Smooth muscle cell (in vitro differentiated cells): ENCODE data around the gene NEK10. TPM values are rescaled to one million over a fixed set of nuclear protein-coding genes. Genes with fewer than 3 reads are reported as not detected.
"Not testable (repeated sequence)": the region's sequence is repeated elsewhere in the genome, so short reads cannot be mapped to it uniquely, and the experiment has no call there.

Experiments used
- DNase-seq: peaks from one replicate; lab custom pipeline; 2025; ENCODE audit not compliant: unreplicated experiment; lab: John Stamatoyannopoulos, UW
- H2AFZ ChIP-seq: fragments of 200-600 bp; sonication (generic); 2 replicates; pipeline ENCODE4 v1.6.0; 2016; ENCODE audit warnings: antibody characterized with exemption, low read depth, mild to moderate bottlenecking
- H3F3A ChIP-seq: fragments of 200-600 bp; sonication (generic); 2 replicates; pipeline ENCODE4 v1.6.0; 2017; ENCODE audit warnings: antibody characterized with exemption, low read depth
- H3K27ac ChIP-seq: fragments of 200-600 bp; sonication (generic); 2 replicates; pipeline ENCODE4 v1.5.1; 2016; ENCODE audit warnings: low read depth, mild to moderate bottlenecking
- H3K27me3 ChIP-seq: fragments of 200-600 bp; sonication (generic); 2 replicates; pipeline ENCODE4 v1.6.1; 2016; ENCODE audit warnings: low read depth, mild to moderate bottlenecking
- H3K36me3 ChIP-seq: fragments of 200-600 bp; sonication (generic); 2 replicates; pipeline ENCODE4 v1.5.1; 2016; ENCODE audit warnings: low read depth
- H3K4me1 ChIP-seq: fragments of 200-600 bp; sonication (generic); 2 replicates; pipeline ENCODE4 v1.5.1; 2016; ENCODE audit warnings: low read depth
- H3K4me2 ChIP-seq: fragments of 200-600 bp; sonication (generic); 2 replicates; pipeline ENCODE4 v1.6.0; 2016; ENCODE audit warnings: mild to moderate bottlenecking
- H3K4me3 ChIP-seq: fragments of 200-600 bp; sonication (generic); 2 replicates; pipeline ENCODE4 v1.5.1; 2016; ENCODE audit warnings: mild to moderate bottlenecking
- H3K79me2 ChIP-seq: fragments of 200-600 bp; sonication (generic); 2 replicates; pipeline ENCODE4 v1.6.0; 2016; ENCODE audit warnings: low read depth, mild to moderate bottlenecking
- H3K9ac ChIP-seq: fragments of 200-600 bp; sonication (generic); 2 replicates; pipeline ENCODE4 v1.6.0; 2016; ENCODE audit warnings: low read depth
- H3K9me3 ChIP-seq: fragments of 200-600 bp; sonication (generic); replicated peaks from 2 replicates; pipeline ENCODE4 v1.5.1; 2016; ENCODE audit warnings: low read depth
- H4K20me1 ChIP-seq: fragments of 200-600 bp; sonication (generic); 2 replicates; pipeline ENCODE4 v1.6.0; 2016; ENCODE audit warnings: low read depth
- CTCF ChIP-seq: fragments of 200-600 bp; sonication (generic); IDR thresholded peaks from 2 replicates; pipeline ENCODE4 v1.5.1; 2017; ENCODE audit warnings: borderline replicate concordance, mild to moderate bottlenecking, antibody characterized with exemption; ENCODE audit not compliant: insufficient read depth, poor library complexity, severe bottlenecking
- WGBS: methylation state at CpG from one replicate; pipeline ENCODE4 v1.1.7; 2016; ENCODE audit warnings: low lambda C conversion rate; 5-methylcytosine and 5-hydroxymethylcytosine counted together
- polyA plus RNA-seq: library from polyadenylated mRNA; unstranded; fragments of >200 nt; fragmentation: Nextera tagmentation; extraction: Ambion mirVana; gene quantifications from 2 replicates; pipeline ENCODE4 v1.2.1, GENCODE V29; 2016
- total RNA-seq: library from RNA; depleted of rRNA; stranded (reverse); fragments of >200 nt; gene quantifications from 2 replicates; pipeline ENCODE4 v1.2.3, GENCODE V29; 2014

Gene NEK10
- total and polyA plus RNA-seq, 2 experiments from 2014 or later, result 2.7 TPM; not detected in 1

DNA sequence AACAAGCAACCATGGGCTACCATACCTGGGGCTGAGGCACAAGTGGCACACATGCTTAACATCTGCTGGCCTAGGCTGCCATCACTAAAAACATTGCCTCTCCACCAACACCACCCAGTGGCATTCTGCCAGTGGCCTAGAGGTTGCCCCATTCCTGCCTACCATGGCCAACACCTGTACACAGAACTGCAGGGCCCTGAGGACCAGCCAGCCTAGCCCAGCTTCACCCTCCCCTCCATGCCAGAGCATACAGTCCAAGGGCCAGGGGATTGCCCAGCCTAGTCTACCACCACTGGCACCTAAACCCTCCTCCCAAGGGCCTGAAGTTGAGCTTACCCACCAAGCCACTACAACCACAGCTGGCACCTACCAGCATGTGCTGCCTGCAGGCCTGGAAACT lies 35.3 kb downstream of the NEK10 start:
- Histone ChIP-seq H3K79me2 (no peaks in the 10 kb centered on the region), H3K9me3 (no peaks in the 10 kb centered on the region), H3K27me3 (no peaks in the 10 kb centered on the region), H3K4me2 (no peak overlapping the region), H4K20me1 (no peaks in the 10 kb centered on the region), H3K27ac (no peak overlapping the region), H3K4me3 (no peak overlapping the region), H3K4me1 (no peaks in the 10 kb centered on the region), H3K9ac (no peak overlapping the region), H3F3A (no peaks in the 10 kb centered on the region), H3K36me3 (no peaks in the 10 kb centered on the region), H2AFZ (no peak overlapping the region)
- DNase-seq, result no peak
- TF ChIP-seq CTCF, result no peak

- H3K36me3 ChIP-seq, H3K4me2 ChIP-seq, H3K4me3 ChIP-seq, H3K27ac ChIP-seq, H3K4me1 ChIP-seq, H2AFZ ChIP-seq, H3K9ac ChIP-seq, H4K20me1 ChIP-seq, H3K79me2 ChIP-seq, H3K9me3 ChIP-seq, H3F3A ChIP-seq, H3K27me3 ChIP-seq, DNase-seq: not testable (repeated sequence)
- 89% methylated on average over 4 of the region's 4 CpGs for WGBS
Observed at GRCh38 chr3:27328982-27329762, 40.0 kb downstream of the NEK10 start.

DNA sequence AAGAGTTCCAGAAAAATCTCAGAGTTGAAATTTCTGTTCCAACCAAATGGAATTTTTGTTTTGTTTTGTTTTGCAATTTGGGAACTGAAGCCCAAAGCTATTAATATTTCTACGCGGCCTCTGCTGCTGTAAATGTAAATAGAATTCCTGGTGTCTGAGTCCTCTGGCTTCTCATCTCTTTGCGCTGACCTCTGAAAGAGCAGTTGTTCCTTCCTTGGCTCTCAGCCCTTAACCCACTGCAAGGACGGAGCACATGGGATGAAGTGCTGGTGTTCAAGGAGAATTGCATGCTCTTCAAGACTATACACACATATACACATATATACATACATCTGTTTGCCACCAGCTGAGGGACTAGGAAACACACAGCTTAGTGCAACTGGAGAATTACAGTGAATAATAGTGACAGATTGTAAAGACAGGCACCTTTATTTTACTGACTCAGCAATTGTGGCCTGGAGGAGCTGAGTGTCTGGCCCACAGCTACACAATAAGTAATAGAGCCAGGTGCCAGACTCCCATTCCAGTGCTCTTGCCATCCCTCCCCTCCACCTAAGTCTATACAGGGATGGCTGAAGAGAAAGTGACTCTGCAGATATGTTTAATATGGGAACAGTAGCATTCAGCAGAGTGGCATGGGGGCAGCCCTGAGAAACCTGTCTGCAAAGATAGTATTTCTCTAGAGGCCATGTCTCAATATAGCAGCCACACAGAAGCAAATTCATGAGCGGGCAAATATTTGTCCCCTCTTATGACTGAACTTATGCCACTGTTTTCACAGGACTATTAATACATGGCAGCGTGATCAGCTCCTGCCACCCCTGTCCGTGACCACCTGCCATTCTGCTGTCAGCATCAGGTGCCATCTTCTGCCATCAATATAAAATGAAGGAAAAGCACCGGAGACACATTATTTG lies 42.3 kb downstream of the NEK10 start:
- TF ChIP-seq CTCF, result no peak
- Histone ChIP-seq H3F3A (no peaks in the 10 kb centered on the region), H3K4me2 (peak overlapping the region; percentile 29), H3K4me1 (peaks cover 8% of the 10 kb centered on the region), H3K79me2 (no peaks in the 10 kb centered on the region), H3K36me3 (no peaks in the 10 kb centered on the region), H3K4me3 (no peak overlapping the region), H4K20me1 (no peaks in the 10 kb centered on the region), H3K27ac (peak overlapping the region; percentile 50), H2AFZ (no peak overlapping the region), H3K9me3 (no peaks in the 10 kb centered on the region), H3K27me3 (no peaks in the 10 kb centered on the region), H3K9ac (no peak overlapping the region)
- no peak for DNase-seq
- WGBS, result 64% methylated on average over 8 of the region's 8 CpGs

DNA sequence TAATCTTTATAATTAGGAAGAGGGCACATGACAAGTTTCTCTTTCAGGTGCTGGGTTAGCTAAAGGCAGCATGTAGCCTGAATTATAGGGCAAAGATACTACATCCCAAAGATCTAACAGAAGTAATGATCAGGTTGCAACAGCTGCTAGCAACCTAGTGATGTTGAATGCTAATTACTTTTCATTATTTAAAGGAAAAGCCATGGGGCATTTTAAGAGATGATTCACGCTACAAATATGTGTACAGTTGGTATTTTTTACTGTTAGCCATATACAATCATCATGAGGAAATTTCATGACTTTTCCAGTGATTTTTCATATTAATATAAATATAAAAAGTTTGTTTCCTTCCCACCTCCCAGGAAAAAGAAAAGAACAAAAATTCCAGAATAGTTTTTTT lies 43.0 kb downstream of the NEK10 start:
- H3K79me2 ChIP-seq, result no peaks in the 10 kb centered on the region
- no peaks in the 10 kb centered on the region for H4K20me1 ChIP-seq
- H3K4me1 ChIP-seq, result peaks cover 8% of the 10 kb centered on the region
- no peak for TF ChIP-seq CTCF
- no peak overlapping the region for H3K4me3 ChIP-seq
- peak overlapping the region; percentile 29 for H3K4me2 ChIP-seq
- H3K27me3 ChIP-seq, result no peaks in the 10 kb centered on the region
- DNase-seq, result no peak
- 94% methylated on average over 1 of the region's 1 CpG for WGBS
- no peaks in the 10 kb centered on the region for H3K9me3 ChIP-seq
- H3K27ac ChIP-seq, result peak overlapping the region; percentile 50
- no peaks in the 10 kb centered on the region for H3K36me3 ChIP-seq
- no peak overlapping the region for H2AFZ ChIP-seq
- no peak overlapping the region for H3K9ac ChIP-seq
- no peaks in the 10 kb centered on the region for H3F3A ChIP-seq
